ENCODE data around the gene ADGRG6.

ADGRG6 gene

DNA sequence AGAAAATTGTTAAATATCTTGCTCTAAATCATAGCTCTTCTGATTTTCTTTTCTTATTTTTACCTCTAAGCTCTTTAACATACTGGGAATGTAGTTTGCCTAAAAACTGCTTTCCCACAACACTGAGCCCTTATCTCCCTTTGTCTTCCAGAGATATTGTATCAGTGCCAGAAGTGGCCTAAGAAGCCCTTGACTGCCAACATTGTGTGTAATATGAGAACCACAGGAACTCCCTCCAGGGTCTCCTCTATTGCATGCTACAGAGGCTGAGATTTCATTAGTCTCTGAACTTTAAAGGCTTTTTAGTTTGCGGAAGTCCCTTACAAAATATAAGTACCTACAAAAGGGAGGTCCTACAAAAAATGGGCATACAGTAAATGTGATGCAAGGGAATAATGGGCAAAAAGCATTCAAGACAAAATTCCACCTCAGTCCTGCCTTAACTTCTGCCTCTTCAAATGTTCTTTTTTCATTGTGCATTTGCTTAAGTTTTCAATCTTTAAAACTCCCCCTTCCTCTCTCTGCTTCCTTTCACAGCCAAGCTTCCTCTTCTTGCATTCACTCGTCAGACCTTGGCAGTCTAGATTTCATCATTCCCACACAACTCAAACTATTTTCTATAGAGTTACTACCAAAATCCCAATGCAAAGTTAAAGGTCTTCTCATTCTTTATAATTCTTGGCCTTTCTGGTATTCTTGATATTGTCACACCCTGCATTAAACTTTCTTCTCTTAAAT, 76.5 kb downstream of the ADGRG6 start:
- no peak for DNase-seq

DNA sequence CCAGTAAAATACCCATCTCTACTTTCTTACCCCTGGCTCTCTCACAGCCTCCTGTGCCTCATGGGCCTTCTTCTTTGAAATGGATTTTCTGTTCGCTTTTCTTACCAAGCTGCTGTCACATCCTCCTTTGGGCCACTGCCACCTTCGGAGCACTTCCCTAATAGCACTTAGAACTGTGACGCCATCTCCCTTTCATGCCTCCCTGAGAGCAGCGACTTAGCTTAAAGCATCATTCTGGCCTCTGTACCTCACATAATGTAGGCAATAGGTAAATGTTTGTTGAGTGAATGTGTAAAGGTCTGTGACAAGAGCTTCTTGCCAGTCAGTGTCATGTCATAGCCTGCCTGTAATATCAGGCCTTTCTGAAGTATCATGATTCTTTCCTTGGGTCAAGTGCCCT, 78.8 kb downstream of the ADGRG6 start:
- DNase-seq: no peak

- no peak for DNase-seq
Measured at GRCh38 chr6:142381181-142381580, 79.4 kb downstream of the ADGRG6 start.

GRCh38 chr6:142381845-142382378, 80.1 kb downstream of the ADGRG6 start:
- DNase-seq: no peak

DNA sequence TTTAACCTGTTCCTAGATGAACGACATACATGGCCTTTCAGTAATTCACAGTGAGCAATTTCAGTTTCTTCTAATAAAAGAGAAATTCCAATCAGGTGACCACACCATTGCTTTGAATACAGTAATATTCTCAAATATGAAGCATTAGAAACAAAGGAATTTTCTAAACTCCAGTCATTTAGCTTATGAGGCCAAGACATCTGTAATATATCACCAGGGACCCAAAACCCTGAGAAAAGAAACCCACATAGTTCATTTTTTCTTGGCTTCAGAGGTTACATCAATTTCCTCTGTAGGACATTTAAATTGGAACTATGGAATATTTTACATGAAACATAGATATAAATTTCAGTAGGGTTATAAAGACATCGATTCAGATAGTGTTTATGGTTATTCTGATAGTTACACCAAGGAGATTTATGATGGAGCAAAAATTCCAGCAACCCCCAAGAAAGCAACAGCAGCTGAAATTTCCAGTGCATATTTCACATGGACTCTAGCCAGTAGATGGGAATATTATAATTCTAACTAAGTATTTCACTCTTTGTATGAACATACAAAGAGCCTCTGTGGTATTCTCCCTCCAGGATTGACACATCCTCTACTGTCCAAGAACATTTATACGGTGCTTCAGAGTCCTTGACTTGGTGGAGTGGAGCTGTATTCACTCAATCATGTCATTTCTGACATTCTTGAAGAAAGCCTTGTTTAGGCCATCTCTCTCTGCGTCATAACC, 82.9 kb downstream of the ADGRG6 start:
- no peak for DNase-seq

GRCh38 chr6:142385352-142385751, 83.5 kb downstream of the ADGRG6 start:
- DNase-seq: no peak

- no peak for DNase-seq
Measured at GRCh38 chr6:142386657-142387056, 84.8 kb downstream of the ADGRG6 start.

GRCh38 chr6:142387997-142388815, 86.4 kb downstream of the ADGRG6 start:
- DNase-seq: no peak

DNA sequence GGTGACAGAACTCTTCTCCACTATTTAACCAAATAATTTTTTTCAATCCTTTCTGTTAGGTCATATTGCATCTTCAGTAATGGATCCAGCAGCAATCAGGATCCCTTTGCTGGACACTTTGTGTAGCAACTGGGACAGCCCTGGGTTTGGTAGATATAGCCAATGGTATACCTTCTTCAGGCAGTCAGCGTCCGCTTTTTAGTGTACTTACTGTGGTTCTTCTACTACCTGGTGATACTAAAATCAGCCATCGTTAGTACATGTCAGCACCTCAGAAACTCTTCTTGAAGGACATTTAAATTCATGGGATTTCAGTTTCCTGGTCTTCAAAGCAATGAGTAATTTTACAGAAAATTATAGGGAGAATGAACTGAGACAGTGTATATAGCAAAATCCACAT, 93.5 kb downstream of the ADGRG6 start:
- DNase-seq: no peak

DNA sequence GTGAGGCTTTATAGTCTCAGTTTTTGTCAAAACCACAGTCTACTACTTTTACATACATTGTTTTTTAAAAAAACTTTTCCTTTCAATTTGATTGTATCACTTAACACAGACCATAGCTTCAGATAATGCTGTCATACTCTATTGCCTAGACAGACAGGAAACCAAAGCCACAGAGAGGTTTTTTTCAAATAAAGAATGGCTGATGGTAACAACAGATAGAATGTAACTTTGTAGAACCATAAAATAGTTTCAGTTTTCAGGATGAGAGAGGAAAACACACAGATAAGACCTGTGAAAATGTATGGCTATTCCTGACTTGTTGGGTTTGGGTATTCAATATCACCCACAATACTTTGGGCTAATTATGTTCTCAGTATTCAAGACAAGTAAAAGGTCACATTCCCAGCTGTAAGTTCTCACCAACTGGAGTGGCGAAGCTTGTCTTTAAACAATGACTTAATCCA, 94.0 kb downstream of the ADGRG6 start:
- DNase-seq: no peak

DNA sequence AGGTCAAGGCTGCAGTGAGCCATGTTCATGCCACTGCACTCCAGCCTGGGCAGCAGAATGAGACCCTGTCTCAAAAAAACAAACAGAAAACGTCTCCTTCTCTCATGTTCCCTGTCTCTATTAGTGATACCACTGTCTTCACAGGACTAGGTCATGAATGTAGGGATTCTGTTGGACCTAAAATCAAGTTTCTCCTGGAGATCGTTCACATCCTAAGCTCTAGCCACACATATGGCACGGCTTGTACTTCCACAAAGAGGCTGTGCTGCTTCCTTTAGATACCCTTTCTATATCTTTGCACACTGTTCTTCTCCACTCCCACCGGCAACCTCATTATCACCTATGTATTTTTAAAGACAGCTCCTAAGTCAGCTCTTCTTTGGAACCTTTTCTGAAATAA, 96.5 kb downstream of the ADGRG6 start:
- DNase-seq: no peak

DNA sequence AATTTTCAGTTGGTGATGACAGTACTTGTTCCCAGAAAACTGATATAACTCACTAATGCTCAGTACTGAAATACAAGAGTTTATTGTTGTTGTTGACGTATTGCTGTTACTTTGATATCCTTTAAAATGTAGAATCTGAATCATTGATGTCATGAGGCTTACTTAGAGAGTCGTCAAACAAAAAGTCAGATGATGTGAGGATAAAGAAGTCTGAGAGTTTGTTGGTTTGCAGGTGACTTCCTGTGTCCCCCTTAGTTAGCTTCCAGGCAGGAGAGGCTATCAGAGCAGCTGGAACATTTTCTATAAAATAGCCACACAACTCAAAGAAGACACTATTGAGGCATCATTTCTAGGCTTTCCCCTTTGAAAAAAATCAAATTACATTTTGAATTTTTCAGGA, 97.9 kb downstream of the ADGRG6 start:
- DNase-seq: no peak

- no peak for DNase-seq
Measured at GRCh38 chr6:142400495-142400894, 98.7 kb downstream of the ADGRG6 start.

GRCh38 chr6:142401838-142402237, 100.0 kb downstream of the ADGRG6 start:
- DNase-seq: no peak

GRCh38 chr6:142404751-142405150, 102.9 kb downstream of the ADGRG6 start:
- no peak for DNase-seq

DNA sequence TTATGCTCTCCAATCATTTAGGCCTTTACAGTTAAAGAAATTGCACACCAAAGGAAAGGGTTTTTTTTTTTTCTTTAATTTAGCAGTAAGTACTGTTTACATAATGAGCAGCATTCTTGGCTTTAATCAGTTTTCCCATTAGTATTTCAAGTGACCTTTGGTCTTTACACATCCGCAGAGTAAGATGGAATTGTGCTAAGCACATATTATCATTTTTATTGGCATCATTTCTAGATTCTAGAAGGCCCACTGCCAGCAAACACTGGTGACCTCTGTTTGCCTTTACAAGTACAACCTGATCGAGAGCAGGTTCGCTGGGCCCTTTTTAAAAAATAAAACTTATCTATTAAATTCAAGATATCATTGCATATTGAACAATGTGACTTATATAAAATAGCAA, 104.3 kb downstream of the ADGRG6 start:
- DNase-seq: no peak

- no peak for DNase-seq
Measured at GRCh38 chr6:142407685-142408273, 106.0 kb downstream of the ADGRG6 start.

- DNase-seq: no peak
Measured at GRCh38 chr6:142408409-142408808, 106.6 kb downstream of the ADGRG6 start.

GRCh38 chr6:142409794-142410193, 108.0 kb downstream of the ADGRG6 start:
- no peak for DNase-seq

DNA sequence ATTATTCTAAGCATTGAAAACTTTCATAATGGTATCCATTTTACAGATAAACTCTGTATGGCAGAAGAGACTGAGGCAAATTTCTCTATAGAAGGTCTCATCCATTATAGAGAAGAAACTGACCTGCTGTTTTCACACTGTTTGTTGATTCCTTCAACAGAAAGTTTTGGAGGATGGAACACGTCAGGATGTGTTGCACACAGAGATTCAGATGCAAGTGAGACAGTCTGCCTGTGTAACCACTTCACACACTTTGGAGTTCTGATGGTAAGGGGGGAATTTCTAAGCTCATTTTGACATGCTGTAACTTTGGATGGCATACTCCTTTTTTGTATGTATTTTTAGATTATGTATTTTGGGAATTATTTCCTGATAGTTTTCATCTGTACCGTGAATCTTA, 109.3 kb downstream of the ADGRG6 start:
- DNase-seq: no peak

GRCh38 chr6:142412241-142412640, 110.4 kb downstream of the ADGRG6 start:
- no peak for DNase-seq

DNA sequence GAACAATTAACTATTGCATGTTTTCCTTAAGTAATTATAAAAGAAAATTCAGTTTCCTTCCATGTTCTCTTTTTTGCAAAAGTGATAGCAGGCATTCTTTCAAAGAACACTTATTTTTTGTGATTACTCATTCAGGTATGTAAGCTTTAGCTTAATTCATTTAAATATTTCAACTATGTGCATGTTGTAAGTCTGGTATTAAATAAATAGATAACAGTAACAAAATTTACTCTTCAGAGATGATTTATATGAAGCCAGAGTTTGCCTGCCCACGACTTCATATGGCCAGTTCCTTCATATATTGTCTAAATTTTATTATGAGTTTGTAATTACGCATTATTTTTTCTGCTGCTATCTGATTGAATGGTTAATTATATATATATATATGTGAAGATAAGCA, 110.9 kb downstream of the ADGRG6 start:
- no peak for DNase-seq

DNA sequence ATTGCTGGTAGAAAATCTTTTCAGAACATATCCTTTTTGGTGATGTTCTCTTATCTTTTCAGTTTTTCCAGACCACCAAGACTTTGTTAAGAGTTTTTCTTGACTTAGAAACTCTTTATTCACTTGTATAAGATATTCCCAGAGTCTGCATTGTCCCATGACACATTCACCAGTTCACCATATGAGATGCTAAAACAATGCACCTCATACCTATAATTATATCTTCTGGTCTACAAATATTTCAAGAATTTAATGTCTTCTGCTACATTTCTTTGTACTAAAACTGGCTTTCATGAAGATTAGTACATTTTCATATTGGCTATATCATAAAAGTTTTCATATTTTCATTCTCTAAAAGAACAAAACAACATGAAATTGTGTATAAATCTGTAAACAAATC, 111.3 kb downstream of the ADGRG6 start:
- no peak for DNase-seq

Data from activated CD4-positive, alpha-beta T cell treated with anti-CD3 and anti-CD28 coated beads, Interleukin-2, amount 50 U/mL, for 48 hours (primary cell).